AG08396 (cell line): ENCODE results near the gene COX20.

ENCODE experiments used
- DNase-seq: peaks from one replicate; pipeline ENCODE4 v3.0.0; 2012; ENCODE audit warnings: low spot score, mixed read lengths

Gene COX20

GRCh38 chr1:244851546-244852231 is 16.2 kb downstream of the COX20 start:
- no peak for DNase-seq

- DNase-seq = no peak
These were observed 17.2 kb downstream of the COX20 start for GRCh38 chr1:244852694-244853093.

- no peak for DNase-seq
These were observed 18.7 kb downstream of the COX20 start for GRCh38 chr1:244854166-244854565.

GRCh38 chr1:244854865-244855578 is 19.6 kb downstream of the COX20 start:
- DNase-seq = no peak

- no peak for DNase-seq
These were observed 22.3 kb downstream of the COX20 start for GRCh38 chr1:244857761-244858160.

GRCh38 chr1:244858357-244858756 is 22.9 kb downstream of the COX20 start:
- no peak for DNase-seq

- DNase-seq = no peak
These were observed 24.6 kb downstream of the COX20 start for GRCh38 chr1:244860078-244860477.

GRCh38 chr1:244860914-244861610 is 25.6 kb downstream of the COX20 start:
- no peak for DNase-seq

- DNase-seq = no peak
These were observed 26.2 kb downstream of the COX20 start for GRCh38 chr1:244861683-244862082.

GRCh38 chr1:244862354-244862698 is 26.9 kb downstream of the COX20 start:
- no peak for DNase-seq

- peak; percentile 96 for DNase-seq
These were observed 27.4 kb downstream of the COX20 start for GRCh38 chr1:244862699-244863490.

GRCh38 chr1:244863491-244864252 is 28.2 kb downstream of the COX20 start:
- DNase-seq = no peak

- DNase-seq = peak; percentile 95
These were observed 29.0 kb downstream of the COX20 start, which contains the start of gene HNRNPU for GRCh38 chr1:244864253-244865027. Gene HNRNPU (minus strand): TSS chr1:244864543. CDS start chr1:244864307, 236 bp downstream.

- peak; percentile 9 for DNase-seq
These were observed 29.5 kb downstream of the COX20 start for GRCh38 chr1:244865028-244865371.

- no peak for DNase-seq
These were observed 30.4 kb downstream of the COX20 start for GRCh38 chr1:244865820-244866219.

GRCh38 chr1:244866355-244866754 is 30.9 kb downstream of the COX20 start:
- no peak for DNase-seq

- DNase-seq = no peak
These were observed 33.3 kb downstream of the COX20 start for GRCh38 chr1:244868484-244869363.

- DNase-seq = no peak
These were observed 33.9 kb downstream of the COX20 start for GRCh38 chr1:244869364-244869827.

GRCh38 chr1:244869950-244870349 is 34.5 kb downstream of the COX20 start:
- no peak for DNase-seq
